Measurements from ENCODE around the gene GAL3ST2.

DNA sequence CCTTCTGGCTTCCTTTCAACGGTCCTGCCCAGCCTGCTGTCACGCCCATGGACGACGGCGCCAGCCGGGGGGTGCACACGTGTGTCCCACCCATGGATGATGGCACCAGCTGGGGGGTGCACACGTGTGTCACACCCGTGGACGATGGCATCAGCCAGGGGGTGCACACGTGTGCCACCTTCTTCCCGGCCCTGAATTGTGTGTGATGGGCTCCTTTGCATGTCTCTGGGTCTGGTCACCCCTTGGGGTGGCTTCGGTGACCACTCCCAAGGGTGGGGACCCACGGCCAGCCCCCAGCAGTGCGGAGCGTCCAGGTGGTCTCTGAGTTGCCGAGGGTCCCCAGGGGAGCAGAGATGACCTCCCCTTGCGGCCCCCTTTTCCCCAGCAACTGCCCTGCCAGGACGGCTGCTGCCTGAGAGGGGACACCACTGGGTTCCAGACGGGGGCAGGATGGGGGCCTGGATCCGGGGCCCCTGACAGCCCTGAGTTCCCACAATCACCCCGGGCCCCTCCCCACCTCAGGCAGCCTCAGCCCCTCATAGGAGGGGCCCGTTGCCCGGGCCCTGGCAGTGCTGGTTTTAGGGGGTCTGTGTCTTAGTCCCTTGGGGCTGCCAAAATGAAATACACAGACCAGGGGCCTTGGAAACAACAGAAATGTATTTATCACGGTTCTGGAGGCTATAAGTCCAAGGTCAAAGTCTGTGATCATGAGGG is 41.8 kb downstream of the GAL3ST2 start:
- TF ChIP-seq POLR2AphosphoS5 (IDR thresholded peaks at IDR 0.05; ENCODE audit: low read depth, low read length) (no peak), GABPA (IDR thresholded peaks at IDR 0.05; ENCODE audit: borderline replicate concordance, insufficient read depth, low read length) (no peak), POLR2A (IDR thresholded peaks at IDR 0.05; ENCODE audit: control extremely low read depth in 1 of 2, low read depth in 2 of 2, low read length in 2 of 2) (no peak), RAD21 (IDR thresholded peaks at IDR 0.05 in 1 of 2, conservative IDR thresholded peaks at IDR 0.05 in 1 of 2; ENCODE audit: low read depth in 2 of 2, low read length in 2 of 2) (no peak), EZH2 (IDR thresholded peaks at IDR 0.05; ENCODE audit: low read depth, low read length, severe bottlenecking) (no peak), MAFK (IDR thresholded peaks at IDR 0.05; ENCODE audit: low read depth, low read length) (no peak), RXRA (IDR thresholded peaks at IDR 0.05; ENCODE audit: insufficient read depth, low read depth, low read length) (no peak), FOSL1 (IDR thresholded peaks at IDR 0.05; ENCODE audit: insufficient read depth, low read depth, low read length) (no peak), JUND (IDR thresholded peaks at IDR 0.05; ENCODE audit: low read length) (no peak), SP2 (IDR thresholded peaks at IDR 0.05; ENCODE audit: low read length) (no peak), TBP (IDR thresholded peaks at IDR 0.05; ENCODE audit: low read depth, low read length) (no peak), SIN3A (conservative IDR thresholded peaks at IDR 0.05 in 1 of 2, IDR thresholded peaks at IDR 0.05 in 1 of 2; ENCODE audit: low read depth in 1 of 2, low read length in 2 of 2) (no peak), YY1 (IDR thresholded peaks at IDR 0.05; ENCODE audit: low read depth, low read length) (no peak)
- TF ChIP-seq, protein P1, sequence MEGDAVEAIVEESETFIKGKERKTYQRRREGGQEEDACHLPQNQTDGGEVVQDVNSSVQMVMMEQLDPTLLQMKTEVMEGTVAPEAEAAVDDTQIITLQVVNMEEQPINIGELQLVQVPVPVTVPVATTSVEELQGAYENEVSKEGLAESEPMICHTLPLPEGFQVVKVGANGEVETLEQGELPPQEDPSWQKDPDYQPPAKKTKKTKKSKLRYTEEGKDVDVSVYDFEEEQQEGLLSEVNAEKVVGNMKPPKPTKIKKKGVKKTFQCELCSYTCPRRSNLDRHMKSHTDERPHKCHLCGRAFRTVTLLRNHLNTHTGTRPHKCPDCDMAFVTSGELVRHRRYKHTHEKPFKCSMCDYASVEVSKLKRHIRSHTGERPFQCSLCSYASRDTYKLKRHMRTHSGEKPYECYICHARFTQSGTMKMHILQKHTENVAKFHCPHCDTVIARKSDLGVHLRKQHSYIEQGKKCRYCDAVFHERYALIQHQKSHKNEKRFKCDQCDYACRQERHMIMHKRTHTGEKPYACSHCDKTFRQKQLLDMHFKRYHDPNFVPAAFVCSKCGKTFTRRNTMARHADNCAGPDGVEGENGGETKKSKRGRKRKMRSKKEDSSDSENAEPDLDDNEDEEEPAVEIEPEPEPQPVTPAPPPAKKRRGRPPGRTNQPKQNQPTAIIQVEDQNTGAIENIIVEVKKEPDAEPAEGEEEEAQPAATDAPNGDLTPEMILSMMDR (IDR thresholded peaks at IDR 0.05; ENCODE audit: control extremely low read depth in 1 of 3, insufficient read depth in 1 of 3, low read depth in 1 of 3, low read length in 3 of 3), result no peak

Measured in H1 (cell line).